ENCODE data around the gene HTT. TPM values are rescaled to one million over a fixed set of nuclear protein-coding genes. Genes with fewer than 3 reads are reported as not detected.

The HTT gene
- total RNA-seq, 2 experiments from 2014 or later = 56.9 to 62.6 TPM

DNA sequence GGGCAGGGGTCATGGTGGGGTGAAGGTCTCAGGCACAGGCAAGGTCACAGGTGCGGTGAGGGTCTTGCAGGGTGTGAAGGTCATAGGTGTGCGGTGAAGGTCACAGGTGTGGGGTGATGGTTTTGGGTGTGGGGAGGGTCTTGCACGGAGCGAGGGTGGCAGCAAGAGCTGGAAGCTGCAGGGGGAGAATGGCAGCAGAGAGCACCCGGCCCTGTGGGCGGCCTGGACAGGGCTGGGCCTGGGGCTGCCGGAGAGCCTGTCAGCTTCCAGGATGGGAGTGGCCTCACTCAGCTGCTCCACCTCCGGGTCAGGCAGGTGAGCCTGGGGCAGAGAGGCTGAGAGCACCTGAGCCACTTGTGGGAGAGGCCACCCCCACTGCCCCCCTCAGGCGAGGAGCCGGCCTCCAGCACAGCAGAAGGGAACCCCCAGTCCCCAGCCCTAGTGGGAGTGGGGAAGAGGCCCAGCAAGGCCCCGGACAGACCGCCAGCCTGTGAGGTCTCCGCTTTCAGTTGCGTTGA is 176.0 kb downstream of the HTT start:
- CTCF ChIA-PET = no interaction called here

GRCh38 chr4:3250956-3251690 is 176.6 kb downstream of the HTT start:
- H3K9me3 Mint-ChIP-seq = no peaks in the 10 kb centered on the region
- peaks cover under 1% of the 10 kb centered on the region for H3K36me3 Mint-ChIP-seq (ENCODE audit: low read depth)
- no peaks in the 10 kb centered on the region for H3K27me3 ChIP-seq (ENCODE audit: control insufficient read depth in 1 of 2, insufficient read depth in 2 of 2, low read length in 2 of 2)
- no peak for DNase-seq
- TF ChIP-seq, protein P1, sequence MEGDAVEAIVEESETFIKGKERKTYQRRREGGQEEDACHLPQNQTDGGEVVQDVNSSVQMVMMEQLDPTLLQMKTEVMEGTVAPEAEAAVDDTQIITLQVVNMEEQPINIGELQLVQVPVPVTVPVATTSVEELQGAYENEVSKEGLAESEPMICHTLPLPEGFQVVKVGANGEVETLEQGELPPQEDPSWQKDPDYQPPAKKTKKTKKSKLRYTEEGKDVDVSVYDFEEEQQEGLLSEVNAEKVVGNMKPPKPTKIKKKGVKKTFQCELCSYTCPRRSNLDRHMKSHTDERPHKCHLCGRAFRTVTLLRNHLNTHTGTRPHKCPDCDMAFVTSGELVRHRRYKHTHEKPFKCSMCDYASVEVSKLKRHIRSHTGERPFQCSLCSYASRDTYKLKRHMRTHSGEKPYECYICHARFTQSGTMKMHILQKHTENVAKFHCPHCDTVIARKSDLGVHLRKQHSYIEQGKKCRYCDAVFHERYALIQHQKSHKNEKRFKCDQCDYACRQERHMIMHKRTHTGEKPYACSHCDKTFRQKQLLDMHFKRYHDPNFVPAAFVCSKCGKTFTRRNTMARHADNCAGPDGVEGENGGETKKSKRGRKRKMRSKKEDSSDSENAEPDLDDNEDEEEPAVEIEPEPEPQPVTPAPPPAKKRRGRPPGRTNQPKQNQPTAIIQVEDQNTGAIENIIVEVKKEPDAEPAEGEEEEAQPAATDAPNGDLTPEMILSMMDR (IDR thresholded peaks at IDR 0.05) = no peak
- H3K4me3 ChIP-seq (ENCODE audit: low read length) = no peak overlapping the region
- H3K36me3 ChIP-seq (ENCODE audit: insufficient read depth, low read length) = no peaks in the 10 kb centered on the region
- no peaks in the 10 kb centered on the region for H3K4me1 ChIP-seq (ENCODE audit: insufficient read depth, low read length)
- H3K27ac ChIP-seq (ENCODE audit: low read depth in 1 of 2, low read length in 2 of 2) = no peak overlapping the region
- H3K27ac Mint-ChIP-seq = no peak overlapping the region
- intact Hi-C loops (cut with DNase I, micrococcal nuclease) = no loop called here
- no peaks in the 10 kb centered on the region for H3K4me1 Mint-ChIP-seq (ENCODE audit: low read depth)
- ATAC-seq (ENCODE audit: poor library complexity) = no peak
- no peaks in the 10 kb centered on the region for H3K27me3 Mint-ChIP-seq
- H3K9me3 ChIP-seq (ENCODE audit: control insufficient read depth in 1 of 2, insufficient read depth in 1 of 2, low read length in 2 of 2) = no peaks in the 10 kb centered on the region
- ChIA-PET CTCF (no interaction called here), POLR2A (no interaction called here)
- no peak overlapping the region for H3K4me3 Mint-ChIP-seq

More for the DNA sequence above, 176.0 kb downstream of the HTT start:
- Histone ChIP-seq H3K27me3 (ENCODE audit: control insufficient read depth in 1 of 2, insufficient read depth in 2 of 2, low read length in 2 of 2) (no peaks in the 10 kb centered on the region), H3K36me3 (ENCODE audit: insufficient read depth, low read length) (no peaks in the 10 kb centered on the region), H3K27ac (ENCODE audit: low read depth in 1 of 2, low read length in 2 of 2) (no peak overlapping the region), H3K9me3 (ENCODE audit: control insufficient read depth in 1 of 2, insufficient read depth in 1 of 2, low read length in 2 of 2) (no peaks in the 10 kb centered on the region), H3K4me3 (ENCODE audit: low read length) (no peak overlapping the region), H3K4me1 (ENCODE audit: insufficient read depth, low read length) (no peaks in the 10 kb centered on the region)
- intact Hi-C loops (cut with DNase I, micrococcal nuclease) = no loop called here
- POLR2A ChIA-PET = no interaction called here
- no peaks in the 10 kb centered on the region for H3K4me1 Mint-ChIP-seq (ENCODE audit: low read depth)
- no peak overlapping the region for H3K4me3 Mint-ChIP-seq
- no peaks in the 10 kb centered on the region for H3K9me3 Mint-ChIP-seq
- ATAC-seq (ENCODE audit: poor library complexity) (no peak), DNase-seq (no peak)
- H3K27ac Mint-ChIP-seq = no peak overlapping the region
- H3K36me3 Mint-ChIP-seq (ENCODE audit: low read depth) = no peaks in the 10 kb centered on the region
- no peaks in the 10 kb centered on the region for H3K27me3 Mint-ChIP-seq
- TF ChIP-seq, protein P1 (IDR thresholded peaks at IDR 0.05) = no peak

DNA sequence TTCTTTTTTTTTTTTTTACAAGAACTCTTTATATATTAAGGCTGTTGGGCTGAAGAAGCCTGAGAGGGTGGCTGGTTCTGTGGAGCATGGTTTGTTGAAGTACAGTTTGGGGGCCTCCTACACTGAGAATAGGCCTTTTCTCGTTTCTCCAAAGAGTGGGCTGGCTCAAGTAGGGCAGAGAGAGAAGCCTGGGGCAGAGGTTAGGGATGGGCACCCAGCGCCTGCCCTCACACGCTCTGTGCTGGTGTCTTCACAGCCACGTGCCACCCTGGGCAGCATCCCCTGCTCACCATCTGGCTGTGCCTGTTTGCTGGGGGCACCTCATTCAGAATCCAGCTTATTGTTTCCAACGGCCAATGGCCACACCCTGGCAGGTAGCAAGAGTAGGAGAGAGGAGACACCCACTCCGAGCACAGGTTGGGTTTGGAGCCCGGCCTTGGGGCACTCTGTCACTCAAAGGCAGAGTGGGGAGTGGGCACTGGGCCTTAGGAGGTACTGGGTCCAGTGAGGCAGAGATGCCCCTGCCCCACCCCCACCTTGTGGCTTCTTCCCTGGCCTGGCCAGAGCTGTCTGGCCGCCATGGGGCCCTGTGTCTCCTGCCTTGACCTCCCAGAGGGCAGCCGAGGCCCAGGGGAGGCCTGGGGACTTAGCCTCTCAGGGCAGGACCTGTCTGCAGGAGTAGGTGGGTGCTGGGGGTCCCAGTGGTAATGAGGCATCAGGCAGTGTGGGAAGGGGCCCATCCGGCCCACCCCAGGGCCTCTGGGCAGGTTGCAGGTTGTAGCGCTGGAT is 177.4 kb downstream of the HTT start:
- peaks cover 7% of the 10 kb centered on the region for H3K36me3 Mint-ChIP-seq (ENCODE audit: low read depth)
- Histone ChIP-seq H3K4me1 (ENCODE audit: insufficient read depth, low read length) (no peaks in the 10 kb centered on the region), H3K27ac (ENCODE audit: low read depth in 1 of 2, low read length in 2 of 2) (no peak overlapping the region), H3K4me3 (ENCODE audit: low read length) (no peak overlapping the region), H3K9me3 (ENCODE audit: control insufficient read depth in 1 of 2, insufficient read depth in 1 of 2, low read length in 2 of 2) (no peaks in the 10 kb centered on the region), H3K36me3 (ENCODE audit: insufficient read depth, low read length) (no peaks in the 10 kb centered on the region), H3K27me3 (ENCODE audit: control insufficient read depth in 1 of 2, insufficient read depth in 2 of 2, low read length in 2 of 2) (no peaks in the 10 kb centered on the region)
- no peak for ATAC-seq (ENCODE audit: poor library complexity)
- H3K9me3 Mint-ChIP-seq = no peaks in the 10 kb centered on the region
- H3K27me3 Mint-ChIP-seq = no peaks in the 10 kb centered on the region
- H3K4me3 Mint-ChIP-seq = no peak overlapping the region
- ChIA-PET POLR2A (no interaction called here), CTCF (no interaction called here)
- H3K4me1 Mint-ChIP-seq (ENCODE audit: low read depth) = no peaks in the 10 kb centered on the region
- no peak overlapping the region for H3K27ac Mint-ChIP-seq
- intact Hi-C loops (cut with DNase I, micrococcal nuclease) = no loop called here
- no peak for DNase-seq
- TF ChIP-seq, protein P1 (IDR thresholded peaks at IDR 0.05) = no peak
